ENCODE measurements around the gene CCDC149. TPM values are rescaled to one million over a fixed set of nuclear protein-coding genes. Genes with fewer than 3 reads are reported as not detected.

CCDC149 gene
- total RNA-seq, 1 experiment from 2014 or later: 8.9 TPM

DNA sequence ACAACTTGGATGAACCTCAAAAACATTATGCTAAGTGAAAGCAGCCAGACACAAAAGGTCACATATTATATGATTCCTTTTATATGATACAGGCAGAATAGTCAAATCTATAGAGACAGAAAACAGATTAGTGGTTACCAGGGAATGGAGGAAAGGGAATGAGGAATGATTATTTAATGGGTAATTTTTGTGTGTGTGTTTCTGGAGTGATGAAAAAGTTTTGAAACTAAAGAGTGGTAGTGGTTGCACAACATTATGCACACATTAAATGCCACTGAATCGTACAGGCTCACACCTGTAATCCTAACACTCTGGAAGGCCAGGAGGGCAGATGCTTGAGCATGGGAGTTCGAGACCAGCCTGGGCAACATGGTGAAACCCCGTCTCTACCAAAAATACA is 137.1 kb downstream of the CCDC149 start:
- H3K4me3 Mint-ChIP-seq (ENCODE audit: low read depth, unreplicated experiment): no peak overlapping the region
- H3K36me3 Mint-ChIP-seq (ENCODE audit: insufficient read depth, unreplicated experiment): no peaks in the 10 kb centered on the region

GRCh38 chr4:24775032-24775605 is 137.7 kb downstream of the CCDC149 start:
- TF ChIP-seq, protein P1, sequence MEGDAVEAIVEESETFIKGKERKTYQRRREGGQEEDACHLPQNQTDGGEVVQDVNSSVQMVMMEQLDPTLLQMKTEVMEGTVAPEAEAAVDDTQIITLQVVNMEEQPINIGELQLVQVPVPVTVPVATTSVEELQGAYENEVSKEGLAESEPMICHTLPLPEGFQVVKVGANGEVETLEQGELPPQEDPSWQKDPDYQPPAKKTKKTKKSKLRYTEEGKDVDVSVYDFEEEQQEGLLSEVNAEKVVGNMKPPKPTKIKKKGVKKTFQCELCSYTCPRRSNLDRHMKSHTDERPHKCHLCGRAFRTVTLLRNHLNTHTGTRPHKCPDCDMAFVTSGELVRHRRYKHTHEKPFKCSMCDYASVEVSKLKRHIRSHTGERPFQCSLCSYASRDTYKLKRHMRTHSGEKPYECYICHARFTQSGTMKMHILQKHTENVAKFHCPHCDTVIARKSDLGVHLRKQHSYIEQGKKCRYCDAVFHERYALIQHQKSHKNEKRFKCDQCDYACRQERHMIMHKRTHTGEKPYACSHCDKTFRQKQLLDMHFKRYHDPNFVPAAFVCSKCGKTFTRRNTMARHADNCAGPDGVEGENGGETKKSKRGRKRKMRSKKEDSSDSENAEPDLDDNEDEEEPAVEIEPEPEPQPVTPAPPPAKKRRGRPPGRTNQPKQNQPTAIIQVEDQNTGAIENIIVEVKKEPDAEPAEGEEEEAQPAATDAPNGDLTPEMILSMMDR (IDR thresholded peaks at IDR 0.05; ENCODE audit: unreplicated experiment): no peak
- no TSS peak for BruUV-seq (replicated peaks)
- H3K27me3 Mint-ChIP-seq (ENCODE audit: unreplicated experiment): no peaks in the 10 kb centered on the region
- intact Hi-C loops (cut with micrococcal nuclease; ENCODE audit: unreplicated experiment): no loop called here
- H3K36me3 Mint-ChIP-seq (ENCODE audit: insufficient read depth, unreplicated experiment): peaks cover 3% of the 10 kb centered on the region
- peak overlapping the region; percentile 5 for H3K27ac Mint-ChIP-seq (ENCODE audit: unreplicated experiment)
- no peaks in the 10 kb centered on the region for H3K9me3 Mint-ChIP-seq (ENCODE audit: low read depth, unreplicated experiment)
- CTCF ChIA-PET: no interaction called here
- peaks cover 15% of the 10 kb centered on the region for H3K4me1 Mint-ChIP-seq (ENCODE audit: low read depth, unreplicated experiment)
- no peak for DNase-seq
- no peak overlapping the region for H3K4me3 Mint-ChIP-seq (ENCODE audit: low read depth, unreplicated experiment)

More for the DNA sequence above, 137.1 kb downstream of the CCDC149 start:
- H3K4me1 Mint-ChIP-seq (ENCODE audit: low read depth, unreplicated experiment): peaks cover 9% of the 10 kb centered on the region
- no peaks in the 10 kb centered on the region for H3K9me3 Mint-ChIP-seq (ENCODE audit: low read depth, unreplicated experiment)
- no peaks in the 10 kb centered on the region for H3K27me3 Mint-ChIP-seq (ENCODE audit: unreplicated experiment)
- no TSS peak for BruUV-seq (replicated peaks)
- DNase-seq: no peak
- TF ChIP-seq, protein P1 (IDR thresholded peaks at IDR 0.05; ENCODE audit: unreplicated experiment): no peak
- intact Hi-C loops (cut with micrococcal nuclease; ENCODE audit: unreplicated experiment): no loop called here
- peak overlapping the region; percentile 5 for H3K27ac Mint-ChIP-seq (ENCODE audit: unreplicated experiment)
- CTCF ChIA-PET: no interaction called here

GRCh38 chr4:24774452-24774851 is 138.4 kb downstream of the CCDC149 start:
- H3K9me3 Mint-ChIP-seq (ENCODE audit: low read depth, unreplicated experiment): no peaks in the 10 kb centered on the region
- peaks cover 5% of the 10 kb centered on the region for H3K36me3 Mint-ChIP-seq (ENCODE audit: insufficient read depth, unreplicated experiment)
- H3K27me3 Mint-ChIP-seq (ENCODE audit: unreplicated experiment): no peaks in the 10 kb centered on the region
- TF ChIP-seq, protein P1 (IDR thresholded peaks at IDR 0.05; ENCODE audit: unreplicated experiment): no peak
- BruUV-seq (replicated peaks): no TSS peak
- H3K4me1 Mint-ChIP-seq (ENCODE audit: low read depth, unreplicated experiment): peaks cover 22% of the 10 kb centered on the region
- DNase-seq: no peak
- no peak overlapping the region for H3K27ac Mint-ChIP-seq (ENCODE audit: unreplicated experiment)
- H3K4me3 Mint-ChIP-seq (ENCODE audit: low read depth, unreplicated experiment): no peak overlapping the region
- CTCF ChIA-PET: no interaction called here
- intact Hi-C loops (cut with micrococcal nuclease; ENCODE audit: unreplicated experiment): no loop called here

DNA sequence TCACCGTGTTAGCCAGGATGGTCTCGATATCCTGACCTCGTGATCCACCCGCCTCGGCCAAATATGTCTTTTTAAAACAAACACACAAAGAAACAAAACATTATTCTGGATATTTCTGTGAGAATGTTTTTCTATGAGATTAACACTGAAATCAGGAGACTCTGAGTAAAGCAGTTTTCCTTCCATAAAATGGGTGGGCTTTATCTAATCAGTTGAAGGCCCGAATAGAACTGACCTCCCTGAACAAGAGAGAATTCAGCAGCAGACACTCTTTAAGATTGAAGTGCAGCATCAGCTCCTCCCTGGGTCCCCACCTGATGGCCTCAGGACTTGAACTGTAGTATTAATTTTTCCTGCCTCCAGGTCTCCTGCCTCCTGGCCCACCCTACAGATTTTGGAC is 139.9 kb downstream of the CCDC149 start:
- Mint-ChIP-seq H3K36me3 (ENCODE audit: insufficient read depth, unreplicated experiment) (peaks cover 5% of the 10 kb centered on the region), H3K4me3 (ENCODE audit: low read depth, unreplicated experiment) (no peak overlapping the region), H3K27ac (ENCODE audit: unreplicated experiment) (no peak overlapping the region), H3K9me3 (ENCODE audit: low read depth, unreplicated experiment) (no peaks in the 10 kb centered on the region), H3K4me1 (ENCODE audit: low read depth, unreplicated experiment) (peaks cover 22% of the 10 kb centered on the region), H3K27me3 (ENCODE audit: unreplicated experiment) (no peaks in the 10 kb centered on the region)
- TF ChIP-seq, protein P1 (IDR thresholded peaks at IDR 0.05; ENCODE audit: unreplicated experiment): no peak
- no TSS peak for BruUV-seq (replicated peaks)
- CTCF ChIA-PET: no interaction called here
- intact Hi-C loops (cut with micrococcal nuclease; ENCODE audit: unreplicated experiment): no loop called here
- no peak for DNase-seq

Measured in Calu3 (cell line).